Heart right ventricle (tissue), 16 donors: ENCODE data around the gene GNGT1. TPM values are rescaled to one million over a fixed set of nuclear protein-coding genes. Genes with fewer than 3 reads are reported as not detected.

Source experiments
- ATAC-seq, 8 donors: fragments of 200-7000 bp; cut with Tn5 transposase; one replicate each; pipeline ENCODE4 v1.9.1; 2020; ENCODE audit warnings: mild to moderate bottlenecking in 8 of 8, moderate library complexity in 8 of 8, moderate number of reproducible peaks in 1 of 8
- DNase-seq, 2 donors: peaks; one replicate each; pipeline ENCODE4 v3.0.0-alpha.2; 2020
- H3K27ac ChIP-seq, 10 donors: fragments of 200-600 bp; sonication (generic) in 2 of 10; one replicate each; pipeline versions ENCODE4 v1.5.0 to v1.8.0; 2020 to 2022; ENCODE audit warnings: mild to moderate bottlenecking in 3 of 10
- H3K27me3 ChIP-seq, 7 donors: fragments of 200-600 bp; one replicate each; pipeline ENCODE4 v1.8.0; 2021 to 2022; ENCODE audit warnings: mild to moderate bottlenecking in 2 of 7
- H3K36me3 ChIP-seq, 9 donors: fragments of 200-600 bp; sonication (generic) in 1 of 9; one replicate each; pipeline versions ENCODE4 v1.5.0 to v1.8.0; 2020 to 2022; ENCODE audit warnings: mild to moderate bottlenecking in 2 of 9
- H3K4me1 ChIP-seq, 9 donors: fragments of 200-600 bp; sonication (generic) in 1 of 9; one replicate each; pipeline versions ENCODE4 v1.5.0 to v1.8.0; 2020 to 2022; ENCODE audit warnings: mild to moderate bottlenecking in 4 of 9
- H3K4me3 ChIP-seq, 10 donors: fragments of 200-600 bp; sonication (generic) in 2 of 10; one replicate each; pipeline versions ENCODE4 v1.5.0 to v1.8.0; 2020 to 2022; ENCODE audit warnings: mild to moderate bottlenecking in 7 of 10, moderate library complexity in 2 of 10
- H3K9me3 ChIP-seq, 11 donors: fragments of 200-600 bp in 10 of 11; sonication (generic) in 2 of 11; one replicate each; pipeline versions ENCODE4 v1.5.0 to v1.8.0; 2013 to 2022; ENCODE audit warnings: mild to moderate bottlenecking in 2 of 11, control low read depth in 1 of 11, moderate library complexity in 1 of 11
- CTCF ChIP-seq, 9 donors: fragments of 200-600 bp; sonication (generic) in 2 of 9; IDR thresholded peaks; one replicate each; pipeline versions ENCODE4 v1.5.0 to v1.8.0; 2021 to 2022; ENCODE audit warnings: antibody characterized with exemption in 9 of 9, mild to moderate bottlenecking in 5 of 9, moderate library complexity in 1 of 9
- WGBS, 2 donors: extraction: QIAGEN DNeasy Blood & Tissue Kit; methylation state at CpG; one replicate each; pipeline ENCODE4 v1.1.7; 2013; ENCODE audit warnings: inconsistent platforms in 1 of 2; 5-methylcytosine and 5-hydroxymethylcytosine counted together
- intact Hi-C, 10 donors: fragments of 100-400 bp; cut with DNase I; formaldehyde crosslinking; loops; one replicate each; pipeline versions ENCODE4 v1.11.1 to v1.14.2; 2022
- polyA plus RNA-seq, 2 donors: library from polyadenylated mRNA; stranded (reverse); fragments of 200-250 nt; gene quantifications; one replicate each; pipeline ENCODE4 v1.2.3, GENCODE V29; 2013
- total RNA-seq, 10 donors: library from RNA; stranded (reverse); fragmentation: NEBNext Ultra II Directional in 3 of 10; extraction: Animal tissue kit (Norgen Biotek cat#: 25700) in 3 of 10; gene quantifications; one replicate each; pipeline versions ENCODE4 v1.2.1 to v1.2.4, GENCODE V29; 2021 to 2023
- donor health status: Arrhythmogenic right ventricular cardiomyopathy.
- donor health status: ischemic (EF 13 %, LVEDD 7.1; RV severe dilation, severe dysfunction).
- donor health status: healthy with polysubstance abuse.
- donor health status: DM: no; HTN: yes; CAD: no.
- donor health status: DM: no; HTN: no; CAD: no.
- donor health status: ischemic (EF 25% LVEDD 6.9; RV normal size, moderate dysfunction).
- donor health status: ischemic (EF 25% LVEDD 5.7; RV mildly dilated, moderate dysfunction).
- donor health status: healthy.
- donor health status: DM: yes; HTN: yes; CAD: no.
- donor health status: Ischemic cardiomyopathy.
- donor health status: ischemic (EF 35%, LVEDD 5.7; RV mildly dilated, moderate dysfunction).
- donor health status: nonischemic (EF 11% LVEDD 7.7; RV severe dilation, severe dysfunction).
- donor health status: DM: yes; HTN: yes; CAD: no.
- donor health status: PGD.
- donor health status: ischemic (EF 29% LVEDD 5.4; RV normal size, mild dysfunction).
- donor health status: nonischemic (EF 23%, LVEDD 6.1; RV moderate dilation, normal function).

The GNGT1 gene
- total and polyA plus RNA-seq, 12 donors, result not detected

- no peaks in the 10 kb centered on the region for H3K9me3 ChIP-seq
- DNase-seq (no peak), ATAC-seq (no peak)
- H3K27me3 ChIP-seq, result peaks cover 0 to 32% (median 9%) of the 10 kb centered on the region in 7 donors
- no peak overlapping the region for H3K27ac ChIP-seq
- H3K36me3 ChIP-seq, result no peaks in the 10 kb centered on the region
- 43 to 62% methylated on average over 1 of the region's 1 CpG for WGBS, 2 donors
- no peak for TF ChIP-seq CTCF (IDR thresholded peaks at IDR 0.05)
- intact Hi-C loops, result loop anchor here in 2 of 10 donors (10.0 kb wide), 2 partner anchors 320 to 540 kb away; no protein-coding TSS in a partner anchor
- no peak overlapping the region for H3K4me3 ChIP-seq
- peaks cover 0 to 27% (median 11%) of the 10 kb centered on the region in 9 donors for H3K4me1 ChIP-seq
Observed at GRCh38 chr7:93894426-93894825, 11.9 kb upstream of the GNGT1 start.

- Histone ChIP-seq H3K27ac (peak overlapping the region in 1 of 10 donors; percentile 11), H3K36me3 (no peaks in the 10 kb centered on the region), H3K4me3 (no peak overlapping the region), H3K4me1 (peaks cover 0 to 26% (median 11%) of the 10 kb centered on the region in 9 donors), H3K9me3 (no peaks in the 10 kb centered on the region), H3K27me3 (peaks cover 0 to 26% (median 7%) of the 10 kb centered on the region in 7 donors)
- no peak for TF ChIP-seq CTCF (IDR thresholded peaks at IDR 0.05)
- 57 to 70% methylated on average over 3 of the region's 3 CpGs for WGBS, 2 donors
- intact Hi-C loops, result loop anchor here in 3 of 10 donors (5.0 to 10.0 kb wide), 3 partner anchors 197 to 540 kb away; no protein-coding TSS in a partner anchor
- ATAC-seq (peak in 2 of 8 donors; percentile 6 to 29), DNase-seq (no peak)
Observed at GRCh38 chr7:93894966-93895640, 11.3 kb upstream of the GNGT1 start.

- WGBS, 2 donors, result 90 to 91% methylated on average over 4 of the region's 4 CpGs
- no peak for ATAC-seq
- intact Hi-C loops, result loop anchor here in 3 of 10 donors (5.0 to 10.0 kb wide), 3 partner anchors 196 to 539 kb away; no protein-coding TSS in a partner anchor
Observed at GRCh38 chr7:93895859-93896600, 10.3 kb upstream of the GNGT1 start.

More at GRCh38 chr7:93895859-93896600, 10.3 kb upstream of the GNGT1 start:
- no peaks in the 10 kb centered on the region for H3K9me3 ChIP-seq
- H3K27ac ChIP-seq, result no peak overlapping the region
- DNase-seq, result no peak
- TF ChIP-seq CTCF (IDR thresholded peaks at IDR 0.05), result no peak
- H3K36me3 ChIP-seq, result no peaks in the 10 kb centered on the region
- H3K4me3 ChIP-seq, result no peak overlapping the region
- H3K27me3 ChIP-seq, result peaks cover 0 to 16% (median 3%) of the 10 kb centered on the region in 7 donors
- H3K4me1 ChIP-seq, result peaks cover 0 to 18% (median 11%) of the 10 kb centered on the region in 9 donors
